GM18870 (cell line): Measurements from ENCODE around the gene PREP.

Source experiments
- ATAC-seq: cut with Tn5 transposase; IDR thresholded peaks from one replicate; pipeline ENCODE4 v1.9.1; 2021; ENCODE audit warnings: moderate library complexity; ENCODE audit not compliant: unreplicated experiment

Gene PREP

GRCh38 chr6:105317607-105318533, 85.0 kb downstream of the PREP start:
- no peak for ATAC-seq

- no peak for ATAC-seq
These were observed 89.7 kb downstream of the PREP start for GRCh38 chr6:105313211-105313610.

- no peak for ATAC-seq
These were observed 91.9 kb downstream of the PREP start for GRCh38 chr6:105310947-105311346.

- ATAC-seq, result no peak
These were observed 92.5 kb downstream of the PREP start for GRCh38 chr6:105310371-105310770.

GRCh38 chr6:105308840-105309239, 94.0 kb downstream of the PREP start:
- no peak for ATAC-seq

- ATAC-seq, result no peak
These were observed 97.4 kb downstream of the PREP start for GRCh38 chr6:105305521-105305920.

- ATAC-seq, result no peak
These were observed 98.1 kb downstream of the PREP start for GRCh38 chr6:105304825-105305224.

- ATAC-seq, result no peak
These were observed 98.5 kb downstream of the PREP start for GRCh38 chr6:105304366-105304765.

- no peak for ATAC-seq
These were observed 100.2 kb downstream of the PREP start for GRCh38 chr6:105302617-105303128.

- no peak for ATAC-seq
These were observed 100.9 kb downstream of the PREP start for GRCh38 chr6:105301756-105302616.

GRCh38 chr6:105301072-105301503, 101.8 kb downstream of the PREP start:
- no peak for ATAC-seq

GRCh38 chr6:105300090-105300489, 102.8 kb downstream of the PREP start:
- ATAC-seq, result no peak

GRCh38 chr6:105294129-105294528, 108.8 kb downstream of the PREP start:
- ATAC-seq, result no peak

- ATAC-seq, result no peak
These were observed 110.1 kb downstream of the PREP start for GRCh38 chr6:105292689-105293339.

- ATAC-seq, result no peak
These were observed 111.4 kb downstream of the PREP start for GRCh38 chr6:105291525-105291924.

GRCh38 chr6:105282631-105283585, 120.0 kb downstream of the PREP start:
- ATAC-seq, result no peak

GRCh38 chr6:105280033-105280432, 122.8 kb downstream of the PREP start:
- no peak for ATAC-seq

GRCh38 chr6:105279463-105279862, 123.4 kb downstream of the PREP start:
- no peak for ATAC-seq

GRCh38 chr6:105278813-105279212, 124.1 kb downstream of the PREP start:
- ATAC-seq, result no peak

- no peak for ATAC-seq
These were observed 124.8 kb downstream of the PREP start for GRCh38 chr6:105278035-105278434.
